Parathyroid adenoma (tissue), 2 donors: Measurements from ENCODE around the gene PDE7B.

Experiments used
- H2AFZ ChIP-seq: fragments of 300-600 bp; sonication (generic); one replicate; pipeline ENCODE4 v1.7.0; 2017; ENCODE audit warnings: antibody characterized with exemption, mild to moderate bottlenecking
- H3K27ac ChIP-seq: fragments of 300-600 bp; sonication (generic); one replicate; pipeline ENCODE4 v1.7.0; 2017
- H3K27me3 ChIP-seq: fragments of 300-600 bp; sonication (generic); one replicate; pipeline ENCODE4 v1.7.0; 2017; ENCODE audit warnings: low read length; ENCODE audit not compliant: control insufficient read depth, insufficient read depth
- H3K36me3 ChIP-seq: fragments of 300-600 bp; sonication (generic); one replicate; pipeline ENCODE4 v1.7.0; 2017; ENCODE audit warnings: low read length; ENCODE audit not compliant: control insufficient read depth, insufficient read depth
- H3K4me1 ChIP-seq: fragments of 300-600 bp; sonication (generic); one replicate; pipeline ENCODE4 v1.7.0; 2017; ENCODE audit warnings: control low read depth
- H3K4me2 ChIP-seq: fragments of 300-600 bp; sonication (generic); one replicate; pipeline ENCODE4 v1.7.0; 2017; ENCODE audit warnings: low read length
- H3K4me3 ChIP-seq: fragments of 300-600 bp; sonication (generic); one replicate; pipeline ENCODE4 v1.7.0; 2017; ENCODE audit warnings: low read depth, low read length
- H3K79me2 ChIP-seq: fragments of 300-600 bp; sonication (generic); one replicate; pipeline ENCODE4 v1.7.0; 2017; ENCODE audit warnings: control low read depth
- H3K9ac ChIP-seq: fragments of 300-600 bp; sonication (generic); one replicate; pipeline ENCODE4 v1.7.0; 2017; ENCODE audit warnings: mild to moderate bottlenecking
- H3K9me3 ChIP-seq: fragments of 300-600 bp; sonication (generic); one replicate; pipeline ENCODE4 v1.7.0; 2017; ENCODE audit warnings: low read length; ENCODE audit not compliant: control insufficient read depth
- TF ChIP-seq, protein P1 (sequence below): fragments of 300-600 bp; sonication (generic); IDR thresholded peaks from one replicate; pipeline ENCODE4 v1.7.0; 2017; ENCODE audit warnings: antibody characterized with exemption, mild to moderate bottlenecking
- donor health status: primary hyperparathyroidism.

The PDE7B gene

DNA sequence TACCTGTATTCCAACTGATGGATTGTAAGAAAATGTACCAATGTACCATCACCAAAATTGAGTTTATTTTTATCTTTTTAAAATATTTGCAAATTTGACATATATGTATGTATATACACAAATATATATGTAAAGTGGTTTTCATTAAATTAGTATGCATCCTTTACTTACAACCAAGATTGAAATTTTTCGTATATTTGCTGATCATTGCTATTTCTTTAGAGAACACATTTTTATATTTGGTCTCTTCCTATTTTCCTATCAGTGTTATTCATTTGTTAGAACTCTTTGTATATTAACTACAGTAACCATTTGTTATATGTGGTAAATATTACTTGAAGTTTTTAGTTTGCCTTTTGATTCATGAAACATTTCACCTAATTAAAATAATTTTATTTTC lies 324.4 kb downstream of the PDE7B start:
- Histone ChIP-seq H3K27me3 (no peaks in the 10 kb centered on the region), H2AFZ (no peak overlapping the region), H3K4me1 (peaks cover 42% of the 10 kb centered on the region), H3K79me2 (peaks cover 2% of the 10 kb centered on the region), H3K4me3 (no peak overlapping the region), H3K9me3 (no peaks in the 10 kb centered on the region), H3K9ac (no peak overlapping the region), H3K36me3 (no peaks in the 10 kb centered on the region), H3K27ac (no peak overlapping the region), H3K4me2 (no peak overlapping the region)
- TF ChIP-seq, protein P1, sequence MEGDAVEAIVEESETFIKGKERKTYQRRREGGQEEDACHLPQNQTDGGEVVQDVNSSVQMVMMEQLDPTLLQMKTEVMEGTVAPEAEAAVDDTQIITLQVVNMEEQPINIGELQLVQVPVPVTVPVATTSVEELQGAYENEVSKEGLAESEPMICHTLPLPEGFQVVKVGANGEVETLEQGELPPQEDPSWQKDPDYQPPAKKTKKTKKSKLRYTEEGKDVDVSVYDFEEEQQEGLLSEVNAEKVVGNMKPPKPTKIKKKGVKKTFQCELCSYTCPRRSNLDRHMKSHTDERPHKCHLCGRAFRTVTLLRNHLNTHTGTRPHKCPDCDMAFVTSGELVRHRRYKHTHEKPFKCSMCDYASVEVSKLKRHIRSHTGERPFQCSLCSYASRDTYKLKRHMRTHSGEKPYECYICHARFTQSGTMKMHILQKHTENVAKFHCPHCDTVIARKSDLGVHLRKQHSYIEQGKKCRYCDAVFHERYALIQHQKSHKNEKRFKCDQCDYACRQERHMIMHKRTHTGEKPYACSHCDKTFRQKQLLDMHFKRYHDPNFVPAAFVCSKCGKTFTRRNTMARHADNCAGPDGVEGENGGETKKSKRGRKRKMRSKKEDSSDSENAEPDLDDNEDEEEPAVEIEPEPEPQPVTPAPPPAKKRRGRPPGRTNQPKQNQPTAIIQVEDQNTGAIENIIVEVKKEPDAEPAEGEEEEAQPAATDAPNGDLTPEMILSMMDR: no peak

DNA sequence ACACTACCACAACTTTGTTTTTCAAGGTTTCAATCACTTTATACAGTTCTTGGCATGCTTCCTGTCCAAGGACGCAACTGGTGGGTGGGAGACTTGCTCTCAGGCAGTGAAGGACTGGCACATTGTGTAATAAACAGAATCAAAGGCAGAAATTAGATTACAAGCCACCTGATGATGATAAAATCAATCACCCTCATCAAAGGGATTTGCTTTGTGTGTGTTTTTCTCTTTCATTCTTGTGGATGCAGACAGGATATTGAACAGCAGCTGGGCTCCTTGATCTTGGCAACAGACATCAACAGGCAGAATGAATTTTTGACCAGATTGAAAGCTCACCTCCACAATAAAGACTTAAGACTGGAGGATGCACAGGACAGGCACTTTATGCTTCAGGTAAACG lies 327.2 kb downstream of the PDE7B start:
- Histone ChIP-seq H3K4me3 (no peak overlapping the region), H3K79me2 (peaks cover 2% of the 10 kb centered on the region), H3K27me3 (no peaks in the 10 kb centered on the region), H3K36me3 (no peaks in the 10 kb centered on the region), H3K9ac (no peak overlapping the region), H3K9me3 (no peaks in the 10 kb centered on the region), H3K27ac (no peak overlapping the region), H2AFZ (no peak overlapping the region), H3K4me1 (peaks cover 51% of the 10 kb centered on the region), H3K4me2 (peak overlapping the region; percentile 25)
- TF ChIP-seq, protein P1: no peak

DNA sequence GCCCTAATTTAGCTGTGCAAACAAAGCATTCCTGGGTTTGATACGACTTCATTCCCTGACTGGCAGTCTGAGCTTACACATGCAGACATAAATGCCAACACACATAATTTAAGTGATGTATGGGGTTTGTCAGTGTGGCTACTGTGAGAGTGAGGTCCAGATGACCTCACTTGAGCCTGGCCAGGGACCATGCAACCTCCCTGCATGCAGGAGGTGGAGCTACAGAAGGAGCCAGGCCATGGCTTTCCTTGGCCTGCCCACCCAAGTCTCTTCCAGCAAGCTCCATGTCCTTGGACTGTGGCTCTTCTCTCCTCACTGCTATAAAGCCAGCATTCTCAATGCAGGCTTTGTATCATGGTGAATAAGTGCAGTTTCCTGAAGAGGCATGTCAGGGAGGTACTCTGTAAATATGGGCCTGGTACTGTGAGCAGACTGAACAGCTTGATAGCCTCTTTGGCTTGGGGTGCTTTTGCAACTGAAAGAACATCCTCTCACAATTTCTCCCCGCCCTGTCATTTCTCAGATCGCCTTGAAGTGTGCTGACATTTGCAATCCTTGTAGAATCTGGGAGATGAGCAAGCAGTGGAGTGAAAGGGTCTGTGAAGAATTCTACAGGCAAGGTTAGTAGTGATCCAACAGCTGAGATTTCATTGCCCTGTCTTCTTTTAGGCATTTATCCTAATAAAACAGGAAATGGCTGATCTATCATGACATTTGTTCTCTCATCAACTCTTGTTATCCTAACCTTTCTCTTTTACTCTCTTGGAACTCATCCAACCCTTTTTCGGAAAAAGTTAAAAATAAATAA lies 329.4 kb downstream of the PDE7B start:
- H3K9ac ChIP-seq: no peak overlapping the region
- H3K79me2 ChIP-seq: peaks cover 2% of the 10 kb centered on the region
- no peaks in the 10 kb centered on the region for H3K27me3 ChIP-seq
- no peaks in the 10 kb centered on the region for H3K36me3 ChIP-seq
- H3K4me3 ChIP-seq: peak overlapping the region; percentile 23
- TF ChIP-seq, protein P1: no peak
- H3K9me3 ChIP-seq: no peaks in the 10 kb centered on the region
- H3K4me2 ChIP-seq: peak overlapping the region; percentile 45
- H2AFZ ChIP-seq: peak overlapping the region; percentile 36
- peak overlapping the region; percentile 77 for H3K27ac ChIP-seq
- H3K4me1 ChIP-seq: peaks cover 40% of the 10 kb centered on the region

DNA sequence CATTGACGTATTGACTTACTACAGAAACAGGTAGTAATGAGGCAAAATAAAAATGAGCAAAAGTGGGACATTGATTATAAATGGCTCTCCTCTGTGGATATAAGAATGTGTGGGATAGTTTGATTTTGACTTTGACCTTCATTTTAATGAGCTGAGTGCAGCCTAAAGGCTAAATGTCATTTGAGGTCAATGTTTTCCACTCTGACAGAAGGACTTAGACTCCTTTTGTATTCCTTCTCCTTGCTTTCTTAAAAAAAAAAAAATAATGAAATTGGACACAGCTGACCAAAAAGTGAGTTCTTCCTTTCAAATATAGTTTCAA lies 330.0 kb downstream of the PDE7B start:
- no peaks in the 10 kb centered on the region for H3K36me3 ChIP-seq
- H3K27me3 ChIP-seq: no peaks in the 10 kb centered on the region
- no peak overlapping the region for H3K9ac ChIP-seq
- H3K27ac ChIP-seq: peak overlapping the region; percentile 77
- peak overlapping the region; percentile 23 for H3K4me3 ChIP-seq
- H3K4me1 ChIP-seq: peaks cover 40% of the 10 kb centered on the region
- no peaks in the 10 kb centered on the region for H3K9me3 ChIP-seq
- TF ChIP-seq, protein P1: no peak
- H3K4me2 ChIP-seq: peak overlapping the region; percentile 45
- peak overlapping the region; percentile 13 for H2AFZ ChIP-seq
- peaks cover 2% of the 10 kb centered on the region for H3K79me2 ChIP-seq

DNA sequence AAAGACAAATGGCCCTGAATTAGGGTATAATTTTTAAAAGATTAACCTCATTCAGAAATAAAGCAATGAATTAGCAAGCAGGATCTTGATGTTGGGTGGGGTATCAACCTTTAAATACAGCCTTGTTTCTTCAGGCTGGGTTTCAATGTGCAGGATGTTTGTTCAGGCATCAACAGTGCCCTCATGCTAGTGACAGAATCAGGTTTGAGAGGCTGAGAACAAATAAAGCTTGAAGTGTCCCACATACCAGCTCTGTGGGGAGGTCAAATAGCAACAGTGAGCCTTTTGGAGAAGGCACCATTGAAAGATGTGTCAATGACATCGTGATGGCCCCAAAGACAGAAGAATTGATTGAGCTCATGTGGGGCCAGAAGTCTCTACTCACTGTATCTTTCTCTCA lies 330.4 kb downstream of the PDE7B start:
- Histone ChIP-seq H3K9me3 (no peaks in the 10 kb centered on the region), H3K27ac (peak overlapping the region; percentile 77), H3K9ac (no peak overlapping the region)

More for the DNA sequence above, 330.4 kb downstream of the PDE7B start:
- peaks cover 40% of the 10 kb centered on the region for H3K4me1 ChIP-seq
- peak overlapping the region; percentile 23 for H3K4me3 ChIP-seq
- no peaks in the 10 kb centered on the region for H3K27me3 ChIP-seq
- H3K36me3 ChIP-seq: no peaks in the 10 kb centered on the region
- peak overlapping the region; percentile 13 for H2AFZ ChIP-seq
- H3K4me2 ChIP-seq: peak overlapping the region; percentile 45
- TF ChIP-seq, protein P1: no peak
- H3K79me2 ChIP-seq: peaks cover 2% of the 10 kb centered on the region
